ENCODE data around the gene ABLIM1.

The ABLIM1 gene

GRCh38 chr10:114584419-114584818 lies 73.7 kb downstream of the ABLIM1 start:
- DNase-seq (ENCODE audit: low read depth in 2 of 2), result no peak

DNA sequence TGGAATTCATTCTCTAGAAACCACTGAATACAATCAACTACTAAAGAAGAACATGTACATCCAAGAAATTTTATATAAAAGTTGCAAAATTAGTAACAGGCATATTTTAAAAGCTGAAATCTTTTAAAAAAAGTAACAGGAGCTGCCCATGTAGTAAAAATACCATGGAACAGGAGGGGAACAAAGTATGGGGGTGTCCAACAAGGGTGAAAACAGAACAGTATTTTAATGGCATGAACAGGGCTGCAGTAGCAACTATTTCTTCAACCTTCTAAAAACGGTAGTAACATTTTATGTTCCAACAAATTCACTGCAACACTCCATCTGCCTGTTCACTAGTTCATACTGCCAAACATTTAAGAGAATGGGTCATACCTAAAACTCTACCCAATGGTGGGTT lies 77.0 kb downstream of the ABLIM1 start:
- DNase-seq (ENCODE audit: low read depth in 2 of 2), result no peak

DNA sequence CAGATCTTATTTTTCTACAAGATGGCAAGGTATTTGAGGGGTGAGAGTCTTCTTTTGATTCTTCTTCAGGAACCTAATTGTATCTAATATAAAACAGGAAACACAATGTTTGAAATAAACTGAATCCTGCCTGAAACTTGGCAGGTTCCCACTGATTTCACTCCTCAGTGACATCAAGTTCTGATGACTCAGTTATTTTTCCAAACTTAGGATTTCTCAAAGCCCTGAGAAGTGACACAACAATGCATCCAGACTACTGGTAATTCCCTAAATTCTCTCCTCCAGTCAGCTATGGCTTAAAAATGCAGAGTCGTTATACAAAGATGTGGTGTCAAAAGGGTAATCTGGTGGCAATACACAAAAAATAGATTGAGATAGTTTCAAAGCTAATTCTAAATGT lies 80.9 kb downstream of the ABLIM1 start:
- DNase-seq (ENCODE audit: low read depth in 2 of 2), result no peak

- no peak for DNase-seq (ENCODE audit: low read depth in 2 of 2)
These were observed 81.4 kb downstream of the ABLIM1 start for GRCh38 chr10:114576716-114577115.

GRCh38 chr10:114576132-114576487 lies 82.0 kb downstream of the ABLIM1 start:
- no peak for DNase-seq (ENCODE audit: low read depth in 2 of 2)

DNA sequence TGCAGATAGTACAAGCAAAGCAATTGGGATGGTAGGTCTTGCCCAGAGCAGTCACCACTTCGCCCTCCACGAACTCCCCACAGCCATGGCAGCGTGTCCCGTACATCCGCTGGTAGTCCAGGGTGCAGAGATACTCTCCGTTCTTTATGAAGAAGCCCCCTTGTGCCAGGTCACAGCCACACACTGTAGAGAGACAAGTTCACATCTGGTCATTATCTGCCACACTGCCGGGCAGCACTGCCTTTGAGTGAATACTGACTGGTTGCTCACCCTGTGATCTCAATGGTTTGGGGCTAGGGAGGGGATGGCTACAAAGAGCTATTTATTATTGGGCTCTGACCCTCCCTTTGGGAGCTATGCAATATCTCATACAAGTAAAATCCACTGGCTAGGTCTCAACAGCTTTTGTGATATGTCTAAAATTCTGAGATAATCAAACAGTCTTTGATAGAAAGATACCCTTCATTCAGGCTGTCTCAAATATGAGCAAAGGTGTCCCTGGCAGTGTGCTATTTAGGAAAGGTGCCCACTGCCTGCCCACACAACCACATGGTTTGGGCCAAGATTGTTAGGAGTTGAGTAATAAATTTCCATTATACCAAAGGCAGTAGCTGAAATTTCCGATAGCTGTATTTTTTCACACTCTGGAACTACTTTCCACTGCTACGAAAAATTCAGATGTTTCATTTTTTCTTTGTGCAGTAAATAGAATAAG lies 82.5 kb downstream of the ABLIM1 start:
- DNase-seq (ENCODE audit: low read depth in 2 of 2), result no peak

GRCh38 chr10:114573330-114574045 lies 84.6 kb downstream of the ABLIM1 start:
- DNase-seq (ENCODE audit: low read depth in 2 of 2), result no peak

DNA sequence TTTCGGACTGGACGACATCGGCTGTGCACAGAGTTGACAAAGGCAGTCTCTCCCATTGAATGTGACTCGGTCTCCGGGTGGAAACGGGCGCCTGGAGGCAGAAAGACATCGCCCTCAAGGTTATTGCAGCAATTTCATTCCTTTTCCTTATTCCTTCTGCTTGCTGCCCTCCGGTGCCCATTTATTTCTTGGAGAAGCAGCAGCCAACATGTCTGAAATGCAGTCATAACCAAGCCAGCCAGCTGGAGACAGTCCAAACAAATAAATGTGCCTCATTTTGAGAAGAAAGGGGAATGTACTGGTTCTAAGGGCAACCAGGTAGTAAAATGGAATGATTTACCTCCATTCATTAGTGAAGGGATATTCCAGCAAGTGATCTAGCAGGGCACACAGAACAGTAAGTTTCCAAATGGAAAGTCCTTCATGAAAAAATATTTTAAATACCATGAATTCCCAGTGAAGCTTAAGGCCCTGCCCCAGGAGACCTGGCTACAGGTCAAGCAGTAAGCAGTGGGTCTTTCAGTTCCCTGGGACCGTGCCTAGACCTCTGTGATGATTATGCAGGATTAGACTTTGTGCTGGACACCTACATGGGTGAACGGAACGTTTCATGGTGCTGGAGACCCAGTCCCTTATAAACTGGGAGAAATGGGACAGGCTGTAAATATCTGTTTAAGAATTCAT lies 86.6 kb downstream of the ABLIM1 start:
- no peak for DNase-seq (ENCODE audit: low read depth in 2 of 2)

GRCh38 chr10:114566064-114566463 lies 92.0 kb downstream of the ABLIM1 start:
- DNase-seq (ENCODE audit: low read depth in 2 of 2), result no peak

DNA sequence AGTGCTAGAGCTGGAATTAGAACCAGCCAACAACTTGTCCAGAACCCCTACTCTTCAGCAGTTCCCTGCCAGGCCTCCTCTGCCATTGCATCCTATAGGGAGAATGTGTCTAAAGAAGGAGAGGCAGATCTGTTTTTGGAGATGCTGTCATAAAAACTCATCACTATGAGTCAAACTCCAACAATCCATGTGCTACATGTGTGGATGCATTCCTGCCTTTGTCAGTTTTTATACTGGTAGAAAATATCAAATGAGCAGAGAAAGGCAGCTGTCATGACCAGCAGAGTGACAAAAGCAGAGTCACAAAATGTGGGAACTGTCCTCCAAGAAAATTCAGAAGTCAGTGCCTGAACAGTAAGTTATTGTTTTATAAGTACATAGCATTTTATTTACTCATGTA lies 93.0 kb downstream of the ABLIM1 start:
- no peak for DNase-seq (ENCODE audit: low read depth in 2 of 2)

- no peak for DNase-seq (ENCODE audit: low read depth in 2 of 2)
These were observed 97.0 kb downstream of the ABLIM1 start for GRCh38 chr10:114561008-114561523.

DNA sequence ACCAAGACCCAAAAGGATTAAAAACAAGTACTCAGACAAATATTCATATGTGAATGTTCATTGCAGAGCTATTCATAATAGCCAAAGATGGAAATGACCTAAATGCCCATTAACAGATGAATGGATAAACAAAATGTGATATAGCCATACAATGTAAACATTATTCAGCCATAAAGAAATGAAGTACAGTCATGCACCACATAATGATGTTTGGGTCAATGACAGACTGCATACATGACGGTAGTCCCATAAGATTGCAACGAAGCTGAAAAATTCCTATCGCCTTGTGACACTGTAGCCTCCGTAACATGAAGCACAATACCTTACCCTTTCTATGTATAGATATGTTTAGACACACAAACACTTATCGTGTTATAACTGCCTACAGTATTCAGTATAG lies 97.9 kb downstream of the ABLIM1 start:
- no peak for DNase-seq (ENCODE audit: low read depth in 2 of 2)

GRCh38 chr10:114559636-114560035 lies 98.4 kb downstream of the ABLIM1 start:
- DNase-seq (ENCODE audit: low read depth in 2 of 2), result no peak

DNA sequence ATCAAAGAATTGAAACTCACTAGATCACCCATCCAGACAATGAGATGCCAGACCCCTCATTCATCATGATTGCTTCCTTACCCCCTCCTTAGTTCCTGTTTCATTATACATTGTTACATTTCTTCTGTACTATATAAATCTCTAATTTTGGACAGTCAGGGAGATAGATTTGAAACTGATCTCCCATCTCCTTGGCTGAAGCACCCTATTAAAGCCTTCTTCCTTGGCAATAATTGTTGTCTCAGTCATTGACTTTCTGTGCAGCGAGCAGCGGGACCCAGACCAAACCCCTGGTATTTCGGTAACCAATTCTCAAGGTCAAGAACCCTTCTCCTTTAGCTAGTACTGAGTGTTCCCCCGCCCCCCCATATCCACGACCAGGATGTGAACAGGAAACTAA lies 100.2 kb downstream of the ABLIM1 start:
- no peak for DNase-seq (ENCODE audit: low read depth in 2 of 2)

DNA sequence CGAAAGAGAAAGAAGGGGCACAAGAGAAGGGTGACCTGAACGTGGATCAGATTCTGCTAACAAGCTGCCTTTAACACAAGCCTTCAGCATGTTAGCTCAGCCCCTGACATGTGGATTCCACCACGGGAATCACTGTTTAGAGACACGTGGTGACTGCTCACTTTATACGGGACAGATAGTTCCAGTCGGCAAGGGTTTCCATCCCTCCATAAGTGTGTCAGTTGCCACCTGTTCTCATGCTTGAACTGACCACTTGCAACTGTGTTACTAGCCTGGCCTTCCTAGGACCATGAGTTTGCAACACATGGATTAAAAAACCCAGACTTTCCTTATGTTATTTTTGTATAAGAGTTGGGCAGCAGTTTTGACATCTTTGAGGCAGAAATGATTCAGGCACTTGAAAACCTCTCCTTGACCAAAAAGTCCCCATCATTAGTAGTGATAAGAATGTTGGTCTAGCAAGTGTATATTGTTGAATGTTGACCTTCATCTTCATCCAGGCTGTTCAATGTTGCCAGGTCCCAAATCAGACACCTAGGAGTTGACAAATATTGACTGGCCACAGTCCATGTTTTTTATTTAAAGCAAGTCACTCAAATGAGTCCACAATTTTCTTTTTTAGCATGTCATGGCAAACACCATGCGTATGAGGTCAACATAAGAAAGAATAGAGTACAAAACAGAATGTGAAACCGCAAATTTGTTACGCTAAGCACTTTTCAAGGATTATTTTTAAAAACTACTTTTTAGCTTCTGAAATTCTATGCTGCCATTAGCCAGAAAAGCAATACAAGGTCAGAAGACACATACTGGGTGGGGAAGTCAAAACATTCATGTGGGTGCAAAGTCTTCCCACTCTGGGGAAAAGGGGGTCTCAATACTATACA lies 101.6 kb downstream of the ABLIM1 start:
- no peak for DNase-seq (ENCODE audit: low read depth in 2 of 2)

DNA sequence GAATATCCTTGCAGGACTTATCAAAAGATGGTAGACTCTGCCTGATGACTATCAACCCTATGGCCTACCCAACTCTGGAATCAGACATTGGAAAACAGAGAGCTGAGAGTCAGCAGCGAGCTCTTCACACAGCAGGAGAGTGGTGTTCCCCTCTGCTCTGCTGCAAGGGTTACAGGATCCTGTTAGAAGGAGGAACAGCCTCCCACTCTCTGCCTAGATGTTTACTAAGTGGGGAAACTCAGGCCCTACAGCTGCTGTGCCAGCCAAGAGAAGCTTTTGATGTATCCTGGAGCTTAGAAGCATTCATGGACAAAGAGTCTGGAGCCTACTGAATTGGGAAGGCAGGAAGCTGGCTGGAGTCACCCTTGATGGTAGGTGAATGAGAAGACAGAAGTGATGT lies 104.6 kb downstream of the ABLIM1 start:
- DNase-seq (ENCODE audit: low read depth in 2 of 2), result no peak

DNA sequence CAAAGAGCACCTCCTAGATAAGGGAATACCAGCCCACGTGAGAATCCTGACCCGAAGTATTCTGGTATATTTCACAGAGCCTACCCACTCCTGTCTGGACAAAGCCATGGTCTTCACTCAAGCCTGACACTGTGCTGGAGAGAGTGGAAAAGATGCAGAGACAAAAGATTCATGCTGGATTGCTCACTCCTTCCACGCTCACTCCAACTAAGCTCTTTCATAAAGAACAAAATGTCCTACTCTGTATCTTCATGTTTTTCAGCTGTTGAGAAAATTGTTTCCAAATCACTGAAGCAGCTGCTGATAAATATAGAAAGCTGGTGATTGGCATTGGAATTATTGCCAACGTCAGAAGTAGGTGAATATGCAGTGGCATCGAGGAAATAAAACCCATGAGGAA lies 106.0 kb downstream of the ABLIM1 start:
- no peak for DNase-seq (ENCODE audit: low read depth in 2 of 2)

- DNase-seq (ENCODE audit: low read depth in 2 of 2), result no peak
These were observed 106.5 kb downstream of the ABLIM1 start for GRCh38 chr10:114551636-114551972.

GRCh38 chr10:114550756-114551635 lies 107.1 kb downstream of the ABLIM1 start:
- DNase-seq (ENCODE audit: low read depth in 2 of 2), result no peak

- no peak for DNase-seq (ENCODE audit: low read depth in 2 of 2)
These were observed 109.4 kb downstream of the ABLIM1 start for GRCh38 chr10:114548662-114549061.

DNA sequence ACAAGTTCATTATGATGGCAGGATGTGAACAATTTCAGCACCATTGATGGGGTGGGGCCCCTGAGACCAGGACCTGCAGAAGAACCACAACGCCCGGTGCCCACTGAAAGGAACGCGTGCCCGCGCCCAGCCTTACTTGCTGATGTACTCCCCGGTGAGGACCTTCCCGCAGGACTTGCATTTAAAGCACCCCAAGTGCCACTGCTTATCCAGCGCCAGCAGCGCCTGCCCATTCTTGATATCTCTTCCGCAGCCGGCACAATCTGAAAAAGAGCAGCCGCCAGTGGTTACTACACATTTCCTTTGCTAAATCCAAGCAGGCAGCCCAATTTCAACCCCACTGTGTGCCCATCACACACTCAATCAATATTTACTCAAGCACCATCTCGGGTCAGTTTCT lies 110.6 kb downstream of the ABLIM1 start:
- DNase-seq (ENCODE audit: low read depth in 2 of 2), result no peak

Data from stimulated activated CD4-positive, alpha-beta T cell treated with anti-CD3 and anti-CD28 coated beads, Interleukin-12 subunit alpha, Interleukin-12 subunit beta, amount 100 ng/mL, for 24 hours (primary cell).